Tibial artery (tissue), 4 donors: ENCODE measurements around the gene COG4.

Experiments used
- DNase-seq, 2 donors: peaks; one replicate each; pipeline ENCODE4 v3.0.0-alpha.2; 2019
- H3K27ac ChIP-seq, 2 donors: fragments of 200-600 bp; sonication (generic) in 1 of 2; 1 replicate in 1 of 2; 2 replicates in 1 of 2; pipeline ENCODE4 v1.5.1; 2018 to 2019; ENCODE audit warnings: mild to moderate bottlenecking in 1 of 2
- H3K27me3 ChIP-seq, 2 donors: fragments of 200-600 bp; sonication (generic) in 1 of 2; one replicate each; pipeline versions ENCODE4 v1.5.1 to v1.6.0; 2016 to 2019
- H3K36me3 ChIP-seq, 3 donors: fragments of 200-600 bp; sonication (generic) in 2 of 3; one replicate each; pipeline ENCODE4 v1.5.1; 2016 to 2019; ENCODE audit warnings: mild to moderate bottlenecking in 2 of 3
- H3K4me1 ChIP-seq, 4 donors: fragments of 200-600 bp; sonication (generic) in 2 of 4; 1 replicate in 3 of 4; 2 replicates in 1 of 4; pipeline ENCODE4 v1.5.1; 2016 to 2019
- H3K4me3 ChIP-seq, 2 donors: fragments of 200-600 bp; sonication (generic) in 1 of 2; 1 replicate in 1 of 2; 2 replicates in 1 of 2; pipeline ENCODE4 v1.5.1; 2018 to 2019; ENCODE audit warnings: mild to moderate bottlenecking in 2 of 2
- H3K9me3 ChIP-seq, 3 donors: fragments of 200-600 bp; sonication (generic) in 1 of 3; one replicate each; pipeline ENCODE4 v1.5.1; 2016 to 2019
- intact Hi-C: fragments of 100-400 bp; cut with DNase I; formaldehyde crosslinking; loops from one replicate; pipeline ENCODE4 v1.15.0; 2023; ENCODE audit warnings: low total_unique reads
- TF ChIP-seq, protein P1 (sequence below), 2 experiments: fragments of 200-600 bp in 1 of 2; fragments of 450-650 bp in 1 of 2; IDR thresholded peaks; one replicate each; pipeline ENCODE4 v1.5.1; 2017 to 2019; ENCODE audit warnings: antibody characterized with exemption in 2 of 2, mild to moderate bottlenecking in 1 of 2, moderate library complexity in 1 of 2

COG4 gene

DNA sequence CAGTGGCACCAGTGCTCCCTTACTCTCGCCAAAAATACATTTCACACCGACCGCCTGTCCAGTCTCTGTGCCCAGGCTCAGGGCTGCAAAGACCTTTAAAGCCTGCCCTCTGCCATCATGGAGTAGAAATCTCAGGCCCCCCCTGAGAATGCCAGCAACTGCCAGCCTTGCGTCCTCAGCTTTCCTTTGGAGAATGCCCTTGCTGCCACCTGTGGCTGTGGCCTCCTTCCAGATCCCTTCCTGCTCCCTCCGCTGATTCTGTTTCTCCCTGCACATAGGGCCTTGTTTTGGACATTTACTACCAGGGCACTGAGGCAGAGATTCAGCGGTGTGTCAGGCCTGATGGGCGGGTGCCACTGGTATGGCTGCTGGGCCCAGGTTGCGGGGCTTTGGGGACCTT, 55.7 kb downstream of the COG4 start:
- no peaks in the 10 kb centered on the region for H3K27me3 ChIP-seq
- no peak for DNase-seq
- intact Hi-C loops, result no loop called here
- TF ChIP-seq, protein P1, sequence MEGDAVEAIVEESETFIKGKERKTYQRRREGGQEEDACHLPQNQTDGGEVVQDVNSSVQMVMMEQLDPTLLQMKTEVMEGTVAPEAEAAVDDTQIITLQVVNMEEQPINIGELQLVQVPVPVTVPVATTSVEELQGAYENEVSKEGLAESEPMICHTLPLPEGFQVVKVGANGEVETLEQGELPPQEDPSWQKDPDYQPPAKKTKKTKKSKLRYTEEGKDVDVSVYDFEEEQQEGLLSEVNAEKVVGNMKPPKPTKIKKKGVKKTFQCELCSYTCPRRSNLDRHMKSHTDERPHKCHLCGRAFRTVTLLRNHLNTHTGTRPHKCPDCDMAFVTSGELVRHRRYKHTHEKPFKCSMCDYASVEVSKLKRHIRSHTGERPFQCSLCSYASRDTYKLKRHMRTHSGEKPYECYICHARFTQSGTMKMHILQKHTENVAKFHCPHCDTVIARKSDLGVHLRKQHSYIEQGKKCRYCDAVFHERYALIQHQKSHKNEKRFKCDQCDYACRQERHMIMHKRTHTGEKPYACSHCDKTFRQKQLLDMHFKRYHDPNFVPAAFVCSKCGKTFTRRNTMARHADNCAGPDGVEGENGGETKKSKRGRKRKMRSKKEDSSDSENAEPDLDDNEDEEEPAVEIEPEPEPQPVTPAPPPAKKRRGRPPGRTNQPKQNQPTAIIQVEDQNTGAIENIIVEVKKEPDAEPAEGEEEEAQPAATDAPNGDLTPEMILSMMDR (IDR thresholded peaks at IDR 0.05), result no peak
- peaks cover 34 to 94% (median 68%) of the 10 kb centered on the region in 3 donors for H3K36me3 ChIP-seq
- H3K27ac ChIP-seq, result no peak overlapping the region
- H3K9me3 ChIP-seq, result no peaks in the 10 kb centered on the region
- no peaks in the 10 kb centered on the region for H3K4me1 ChIP-seq
- no peak overlapping the region for H3K4me3 ChIP-seq

- no peak for DNase-seq
- intact Hi-C loops, result no loop called here
- TF ChIP-seq, protein P1 (IDR thresholded peaks at IDR 0.05), result no peak
- H3K4me3 ChIP-seq, result no peak overlapping the region
- H3K27ac ChIP-seq, result no peak overlapping the region
- H3K36me3 ChIP-seq, result peaks cover 34 to 89% (median 63%) of the 10 kb centered on the region in 3 donors
- no peaks in the 10 kb centered on the region for H3K27me3 ChIP-seq
- H3K9me3 ChIP-seq, result no peaks in the 10 kb centered on the region
- H3K4me1 ChIP-seq, result no peaks in the 10 kb centered on the region
These were observed 56.2 kb downstream of the COG4 start for GRCh38 chr16:70467113-70467512.

GRCh38 chr16:70466805-70467076, 56.6 kb downstream of the COG4 start:
- Histone ChIP-seq H3K9me3 (no peaks in the 10 kb centered on the region), H3K36me3 (peaks cover 34 to 86% (median 59%) of the 10 kb centered on the region in 3 donors), H3K4me3 (no peak overlapping the region), H3K27me3 (no peaks in the 10 kb centered on the region), H3K4me1 (no peaks in the 10 kb centered on the region), H3K27ac (no peak overlapping the region)
- DNase-seq, result no peak
- TF ChIP-seq, protein P1 (IDR thresholded peaks at IDR 0.05), result no peak
- intact Hi-C loops, result no loop called here

- Histone ChIP-seq H3K27me3 (no peaks in the 10 kb centered on the region), H3K36me3 (peaks cover 34 to 80% (median 57%) of the 10 kb centered on the region in 3 donors), H3K27ac (no peak overlapping the region), H3K4me1 (no peaks in the 10 kb centered on the region), H3K9me3 (no peaks in the 10 kb centered on the region), H3K4me3 (no peak overlapping the region)
- intact Hi-C loops, result no loop called here
- DNase-seq, result no peak
- TF ChIP-seq, protein P1 (IDR thresholded peaks at IDR 0.05), result no peak
These were observed 57.2 kb downstream of the COG4 start for GRCh38 chr16:70465999-70466804.

DNA sequence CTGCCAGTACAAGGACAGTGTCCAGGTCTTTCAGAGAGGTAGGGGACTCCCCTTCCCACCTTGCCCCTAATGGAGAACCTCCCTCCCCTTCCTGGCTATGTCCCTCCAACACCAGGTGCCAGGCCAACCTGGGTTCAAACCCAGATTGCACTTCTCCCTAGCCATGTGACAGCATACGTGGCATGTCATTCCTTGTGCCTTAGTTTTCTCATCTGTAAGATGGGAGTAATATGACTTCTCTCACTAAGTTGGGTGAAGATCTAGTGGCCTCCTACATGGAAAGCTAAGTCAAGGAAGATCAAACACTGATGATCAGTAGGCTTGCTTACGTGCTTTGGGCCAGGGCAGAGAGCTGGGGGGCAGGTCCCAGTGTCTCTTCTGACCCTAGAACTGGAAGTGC, 60.1 kb downstream of the COG4 start:
- Histone ChIP-seq H3K4me3 (no peak overlapping the region), H3K27me3 (no peaks in the 10 kb centered on the region), H3K36me3 (peaks cover 31 to 52% (median 37%) of the 10 kb centered on the region in 3 donors), H3K4me1 (no peaks in the 10 kb centered on the region), H3K9me3 (no peaks in the 10 kb centered on the region), H3K27ac (no peak overlapping the region)
- DNase-seq, result no peak
- intact Hi-C loops, result no loop called here
- TF ChIP-seq, protein P1 (IDR thresholded peaks at IDR 0.05), result no peak
